Measurements from ENCODE around the gene NOA1. TPM values are rescaled to one million over a fixed set of nuclear protein-coding genes. Genes with fewer than 3 reads are reported as not detected.

The NOA1 gene
- total RNA-seq (10 to 100 TPM; 12.6 to 27.0 (median 19.6) TPM), polyA plus RNA-seq (1 to 10 TPM; 5.2 to 7.8 TPM)

DNA sequence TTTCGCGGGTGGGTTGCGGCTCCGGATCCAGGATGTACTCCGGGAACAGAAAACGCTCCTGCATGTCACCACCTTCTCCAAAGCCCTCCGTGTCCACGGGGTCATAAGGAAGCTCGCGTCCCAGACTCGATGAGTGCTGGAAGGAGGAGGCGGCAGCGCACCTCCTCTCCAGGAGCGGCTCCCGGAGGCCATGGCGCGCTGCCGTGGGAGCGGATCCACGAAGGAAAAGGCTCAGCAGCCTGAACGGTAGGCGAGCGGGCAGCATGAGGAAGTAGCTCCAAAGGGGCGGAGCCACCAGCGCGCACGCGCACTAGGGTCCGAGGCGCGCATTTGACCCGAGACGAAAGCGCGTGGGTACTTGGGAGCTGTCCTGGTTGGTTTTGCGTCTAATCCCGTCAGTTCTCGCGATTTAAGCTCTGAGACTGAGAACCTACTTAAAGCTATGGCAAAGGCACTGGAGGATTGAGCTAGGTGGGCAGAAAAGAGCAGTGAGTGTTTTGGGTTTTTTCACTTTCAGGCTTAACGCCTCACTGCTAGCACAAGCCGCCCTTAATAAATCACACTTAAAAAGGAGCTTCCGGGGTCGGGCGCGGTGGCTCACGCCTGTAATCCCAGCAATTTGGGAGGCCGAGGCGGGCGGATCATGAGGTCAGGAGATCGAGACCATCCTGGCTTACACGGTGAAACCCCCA, at the start of gene NOA1:
TSS of gene NOA1 (minus strand) at position 286 of the 692 bp plus-strand sequence. CDS start at position 265, 21 bp downstream.
- DNase-seq, result peak; percentile 96 to 99 (median 98)
- ATAC-seq, result peak; percentile 80 to 89 (median 86)
- FAIRE-seq, result peak; percentile 73
- WGBS, 2 donors, result 1% methylated on average over 51 of the region's 51 CpGs
- Histone ChIP-seq H3K9me3 (no peaks in the 10 kb centered on the region), H3K27ac (peak within 1 kb of the TSS; percentile 76 to 90 (median 80)), H3K4me3 (peak within 1 kb of the TSS; percentile 85 to 97 (median 91)), H3K36me3 (peaks cover under 1 to 14% (median 10%) of the 10 kb centered on the region in 3 donors), H3K27me3 (no peaks in the 10 kb centered on the region), H3K4me1 (peaks cover 22 to 41% (median 24%) of the 10 kb centered on the region in 3 donors)
- intact Hi-C loops (cut with DNase I), result loop anchor here in 1 of 3 donors (10.0 kb wide), 1 partner anchor 63 kb away; no protein-coding TSS in a partner anchor
- TF ChIP-seq, protein P1, sequence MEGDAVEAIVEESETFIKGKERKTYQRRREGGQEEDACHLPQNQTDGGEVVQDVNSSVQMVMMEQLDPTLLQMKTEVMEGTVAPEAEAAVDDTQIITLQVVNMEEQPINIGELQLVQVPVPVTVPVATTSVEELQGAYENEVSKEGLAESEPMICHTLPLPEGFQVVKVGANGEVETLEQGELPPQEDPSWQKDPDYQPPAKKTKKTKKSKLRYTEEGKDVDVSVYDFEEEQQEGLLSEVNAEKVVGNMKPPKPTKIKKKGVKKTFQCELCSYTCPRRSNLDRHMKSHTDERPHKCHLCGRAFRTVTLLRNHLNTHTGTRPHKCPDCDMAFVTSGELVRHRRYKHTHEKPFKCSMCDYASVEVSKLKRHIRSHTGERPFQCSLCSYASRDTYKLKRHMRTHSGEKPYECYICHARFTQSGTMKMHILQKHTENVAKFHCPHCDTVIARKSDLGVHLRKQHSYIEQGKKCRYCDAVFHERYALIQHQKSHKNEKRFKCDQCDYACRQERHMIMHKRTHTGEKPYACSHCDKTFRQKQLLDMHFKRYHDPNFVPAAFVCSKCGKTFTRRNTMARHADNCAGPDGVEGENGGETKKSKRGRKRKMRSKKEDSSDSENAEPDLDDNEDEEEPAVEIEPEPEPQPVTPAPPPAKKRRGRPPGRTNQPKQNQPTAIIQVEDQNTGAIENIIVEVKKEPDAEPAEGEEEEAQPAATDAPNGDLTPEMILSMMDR (IDR thresholded peaks at IDR 0.05), result no peak

DNA sequence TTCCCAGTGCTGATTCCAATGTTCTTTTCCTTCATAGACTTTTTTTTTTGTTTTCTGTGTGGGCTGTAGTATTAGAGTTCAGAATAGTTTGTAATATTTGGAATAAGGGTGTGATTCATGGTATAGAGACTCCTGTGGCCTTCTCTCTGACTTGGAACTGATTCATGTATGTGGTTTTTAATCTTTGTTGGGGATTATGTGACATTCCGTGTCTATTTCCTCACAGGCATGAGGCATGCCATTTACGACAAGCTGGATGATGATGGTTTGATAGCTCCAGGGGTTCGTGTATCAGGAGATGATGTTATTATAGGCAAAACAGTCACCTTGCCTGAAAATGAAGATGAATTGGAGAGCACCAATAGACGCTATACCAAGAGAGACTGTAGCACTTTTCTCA, 45.7 kb upstream of the NOA1 start:
- Histone ChIP-seq H3K27ac (no peak overlapping the region), H3K27me3 (no peaks in the 10 kb centered on the region), H3K9me3 (no peaks in the 10 kb centered on the region), H3K36me3 (peaks cover 0 to 63% (median 48%) of the 10 kb centered on the region in 3 donors), H3K4me1 (no peaks in the 10 kb centered on the region), H3K4me3 (no peak overlapping the region)
- no peak for DNase-seq
- TF ChIP-seq, protein P1 (IDR thresholded peaks at IDR 0.05), result no peak
- no peak for FAIRE-seq
- no peak for ATAC-seq
- 84 to 90% methylated on average over 4 of the region's 4 CpGs for whole genome bisulfite sequencing, 2 donors
- intact Hi-C loops (cut with DNase I), result no loop called here

DNA sequence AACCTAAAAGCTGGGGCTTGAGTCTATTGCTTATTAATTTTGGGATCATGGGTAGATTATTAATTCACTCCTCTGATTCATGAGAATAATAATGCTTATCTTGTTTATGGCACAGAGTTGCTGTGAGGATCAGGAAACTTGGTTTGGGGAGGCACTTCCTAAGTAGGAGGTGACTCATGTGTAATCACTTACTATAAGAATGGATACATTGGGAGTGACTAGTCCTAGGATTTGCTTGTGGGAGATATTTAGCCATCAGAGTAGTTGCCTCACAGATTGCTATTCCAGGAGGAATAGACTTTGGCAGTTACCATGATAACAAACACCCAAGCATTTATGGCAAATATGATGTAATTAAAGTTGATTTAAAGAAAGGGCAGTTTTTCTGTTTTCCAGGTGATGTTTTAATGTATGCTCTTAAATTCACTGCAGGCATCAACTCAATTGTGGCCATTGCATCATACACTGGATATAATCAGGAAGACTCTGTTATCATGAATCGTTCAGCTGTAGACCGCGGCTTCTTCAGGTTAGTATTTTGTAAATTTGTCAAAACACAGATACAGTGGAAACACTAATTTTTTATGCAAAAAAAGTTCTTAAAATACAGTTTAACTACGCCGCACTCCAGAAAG, 43.2 kb upstream of the NOA1 start:
- TF ChIP-seq, protein P1 (IDR thresholded peaks at IDR 0.05), result no peak
- H3K36me3 ChIP-seq, result peaks cover 0 to 70% (median 46%) of the 10 kb centered on the region in 3 donors
- WGBS, 2 donors, result 85 to 96% methylated on average over 5 of the region's 5 CpGs
- H3K4me1 ChIP-seq, result no peaks in the 10 kb centered on the region
- DNase-seq (no peak), ATAC-seq (peak in 2 of 4 donors; percentile 32 to 37), FAIRE-seq (no peak)
- no peaks in the 10 kb centered on the region for H3K9me3 ChIP-seq
- no peaks in the 10 kb centered on the region for H3K27me3 ChIP-seq
- H3K4me3 ChIP-seq, result no peak overlapping the region
- intact Hi-C loops (cut with DNase I), result no loop called here
- H3K27ac ChIP-seq, result no peak overlapping the region

DNA sequence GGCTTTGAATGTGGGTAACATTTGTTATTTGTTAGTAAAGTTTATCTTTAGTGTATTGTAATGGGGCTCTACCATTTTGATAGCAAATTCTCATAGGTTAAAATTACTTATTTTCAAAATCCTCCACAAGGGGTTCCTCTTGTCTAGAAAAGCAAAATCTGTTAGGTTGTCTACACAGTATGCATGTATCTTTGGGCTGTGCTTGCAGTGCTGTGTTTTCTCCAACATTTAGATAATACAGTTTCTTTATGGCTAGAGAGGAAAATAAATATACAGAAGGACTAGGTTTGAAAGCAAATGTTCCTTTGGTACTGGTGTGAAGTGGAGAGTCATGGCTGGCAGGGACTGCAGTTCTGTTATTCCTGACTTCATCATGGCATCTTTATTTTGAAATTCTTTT, 41.6 kb upstream of the NOA1 start:
- no peaks in the 10 kb centered on the region for H3K9me3 ChIP-seq
- no peak overlapping the region for H3K4me3 ChIP-seq
- H3K36me3 ChIP-seq, result peaks cover 0 to 70% (median 45%) of the 10 kb centered on the region in 3 donors
- no peak for FAIRE-seq
- TF ChIP-seq, protein P1 (IDR thresholded peaks at IDR 0.05), result no peak
- DNase-seq, result no peak
- no peaks in the 10 kb centered on the region for H3K27me3 ChIP-seq
- no peaks in the 10 kb centered on the region for H3K4me1 ChIP-seq
- ATAC-seq, result no peak
- intact Hi-C loops (cut with DNase I), result no loop called here
- no peak overlapping the region for H3K27ac ChIP-seq
